ENCODE results near the gene TMEM9B. TPM values are rescaled to one million over a fixed set of nuclear protein-coding genes. Genes with fewer than 3 reads are reported as not detected.
A peak's percentile ranks its signal among the peaks of the same experiment; 100 is the strongest.

Gene TMEM9B
- total and polyA plus RNA-seq, 9 of the 15 experiments (the other 6 are each of a cell fraction or from before 2014, with no cell fraction given): 7.7 to 20.0 (median 14.0) TPM

GRCh38 chr11:8913961-8914660 lies 50.1 kb downstream of the TMEM9B start (continued):
- TF ChIP-seq ZNF707 (CRISPR knock-in tag; conservative IDR thresholded peaks at IDR 0.05) (no peak), NEUROD1 (IDR thresholded peaks at IDR 0.05; ENCODE audit: borderline replicate concordance, low read depth, low read length, partially characterized antibody) (no peak)

- peaks cover 19% of the 10 kb centered on the region for H3K79me2 ChIP-seq (ENCODE audit: control insufficient read depth, insufficient read depth, low read length)
- H3K9ac ChIP-seq (ENCODE audit: insufficient read depth in 1 of 2, low read depth in 2 of 2, low read length in 2 of 2): peak within 1 kb of the TSS; percentile 81 to 90
- BruUV-seq (replicated peaks): TSS peak; percentile 73
- peak within 1 kb of the TSS; percentile 94 for H3K4me3 ChIP-seq
- WGBS (ENCODE audit: insufficient coverage, low coverage, missing lambda C conversion rate): under 1% methylated on average over 57 of the region's 68 CpGs
- peak within 1 kb of the TSS; percentile 79 for H3K27ac ChIP-seq (ENCODE audit: extremely low read depth, low read depth, low read length)
- peak; percentile 95 for ATAC-seq
- H3K9me3 ChIP-seq (replicated peaks; ENCODE audit: control insufficient read depth, insufficient read depth, low read depth, low read length): no peaks in the 10 kb centered on the region; the same call in 1 of the 2 replicates
- peak within 1 kb of the TSS; percentile 92 for H3K4me2 ChIP-seq (ENCODE audit: insufficient read depth, low read length)
- no peaks in the 10 kb centered on the region for H3K9me1 ChIP-seq (ENCODE audit: control insufficient read depth, insufficient read depth, low read length)
- intact Hi-C loops (cut with micrococcal nuclease): loop anchor here (5.0 kb wide), 2 partner anchors 151 to 226 kb away; no protein-coding TSS in a partner anchor
- peak; percentile 95 to 97 (median 97) for DNase-seq (ENCODE audit: extremely low read depth in 1 of 4, low spot score in 3 of 4)
- peak within 1 kb of the TSS; percentile 97 for H2AFZ ChIP-seq (ENCODE audit: low read depth, low read length)
- H4K20me1 ChIP-seq (replicated peaks; ENCODE audit: control insufficient read depth, insufficient read depth, low read length): no peaks in the 10 kb centered on the region
- ChIA-PET POLR2A (interaction anchor here (0.6 to 1.7 kb wide), 5 partner anchors 13 to 1377 kb away, joined by 3 to 4 read pairs (median 3); no protein-coding TSS in a partner anchor), CTCF (ENCODE audit: low intra/inter-chr PET ratio) (no interaction called here)
- peak; percentile 89 for FAIRE-seq
- peaks cover 12% of the 10 kb centered on the region for H3K36me3 ChIP-seq (ENCODE audit: control insufficient read depth, insufficient read depth, low read length)
- H3K4me1 ChIP-seq (replicated peaks in 1 of 2; ENCODE audit: control insufficient read depth in 2 of 2, insufficient read depth in 2 of 2, low read length in 2 of 2): peaks cover 15 to 29% of the 10 kb centered on the region in 2 experiments
- in situ Hi-C loops (cut with MboI): no loop called here
- H3K27me3 ChIP-seq (ENCODE audit: control insufficient read depth in 2 of 2, insufficient read depth in 2 of 2, low read length in 2 of 2): no peaks in the 10 kb centered on the region
- TF ChIP-seq CEBPG (CRISPR knock-in tag; IDR thresholded peaks at IDR 0.05): no peak
- TF ChIP-seq CEBPG (tag; conservative IDR thresholded peaks at IDR 0.05 in 1 of 2, IDR thresholded peaks at IDR 0.05 in 1 of 2): no peak
- peak; percentile 23; the same call in 1 of the 2 replicates for TF ChIP-seq ATF7 (IDR thresholded peaks at IDR 0.05)
- no peak for TF ChIP-seq ZZZ3 (IDR thresholded peaks at IDR 0.05)
- peak; percentile 89 for TF ChIP-seq ZFX (CRISPR knock-in tag; IDR thresholded peaks at IDR 0.05)
- peak; percentile 83 for TF ChIP-seq RBFOX2 (IDR thresholded peaks at IDR 0.05; ENCODE audit: low read depth, low read length)
- peak; percentile 39 for TF ChIP-seq TAF1 (IDR thresholded peaks at IDR 0.05; ENCODE audit: control insufficient read depth, extremely low read depth, insufficient read depth, low read length, severe bottlenecking)
- 0 out of 2 replicates have a peak, but pooled peaks have one; percentile 44 for TF ChIP-seq ZNF740 (CRISPR knock-in tag; IDR thresholded peaks at IDR 0.05)
- no peak for TF ChIP-seq ZNF740 (tag; IDR thresholded peaks at IDR 0.05)
- peak; percentile 95 for TF ChIP-seq TFAP4 (CRISPR knock-in tag; IDR thresholded peaks at IDR 0.05; ENCODE audit: borderline replicate concordance)
- TF ChIP-seq SUPT5H (IDR thresholded peaks at IDR 0.05): peak; percentile 78
- no peak for TF ChIP-seq TSC22D4 (tag; IDR thresholded peaks at IDR 0.05)
- 0 out of 2 replicates have a peak, but pooled peaks have one; percentile 50 for TF ChIP-seq ETV5 (CRISPR knock-in tag; IDR thresholded peaks at IDR 0.05; ENCODE audit: low read depth)
- peak; percentile 74 for TF ChIP-seq POLR2B (IDR thresholded peaks at IDR 0.05; ENCODE audit: low read depth, partially characterized antibody)
- TF ChIP-seq MAZ (CRISPR knock-in tag; conservative IDR thresholded peaks at IDR 0.05 in 1 of 2, IDR thresholded peaks at IDR 0.05 in 1 of 2): peak; percentile 28 to 61; a peak in 2 of 4 replicates
Measured at GRCh38 chr11:8911029-8911823, 53.0 kb downstream of the TMEM9B start, which contains the start of gene AKIP1. AKIP1 (plus strand) TSS chr11:8911189; CDS start chr11:8911450, 261 bp downstream.

Data from K562 (cell line).